HG03571 (cell line): ENCODE data around the gene STYXL2.

Source experiments
- ATAC-seq: cut with Tn5 transposase; IDR thresholded peaks from one replicate; pipeline ENCODE4 v1.9.1; 2021; ENCODE audit not compliant: unreplicated experiment

STYXL2 gene

DNA sequence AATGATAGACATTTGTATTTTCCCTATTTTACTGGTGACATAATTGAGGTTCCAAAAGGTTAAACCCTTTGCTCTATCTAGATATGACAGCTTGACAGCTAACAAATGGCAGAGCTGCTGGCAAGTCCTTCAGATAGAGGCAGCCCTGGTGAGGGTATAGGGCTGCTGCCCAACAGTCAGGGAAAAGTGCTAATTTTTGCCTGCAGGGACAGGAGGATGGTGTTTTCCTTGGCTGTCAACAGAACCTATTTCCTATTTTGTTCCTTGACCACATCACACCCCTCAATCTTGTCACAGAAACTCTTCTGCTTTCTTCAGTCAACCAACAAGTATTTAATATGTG, 16.0 kb upstream of the STYXL2 start:
- ATAC-seq, result no peak

DNA sequence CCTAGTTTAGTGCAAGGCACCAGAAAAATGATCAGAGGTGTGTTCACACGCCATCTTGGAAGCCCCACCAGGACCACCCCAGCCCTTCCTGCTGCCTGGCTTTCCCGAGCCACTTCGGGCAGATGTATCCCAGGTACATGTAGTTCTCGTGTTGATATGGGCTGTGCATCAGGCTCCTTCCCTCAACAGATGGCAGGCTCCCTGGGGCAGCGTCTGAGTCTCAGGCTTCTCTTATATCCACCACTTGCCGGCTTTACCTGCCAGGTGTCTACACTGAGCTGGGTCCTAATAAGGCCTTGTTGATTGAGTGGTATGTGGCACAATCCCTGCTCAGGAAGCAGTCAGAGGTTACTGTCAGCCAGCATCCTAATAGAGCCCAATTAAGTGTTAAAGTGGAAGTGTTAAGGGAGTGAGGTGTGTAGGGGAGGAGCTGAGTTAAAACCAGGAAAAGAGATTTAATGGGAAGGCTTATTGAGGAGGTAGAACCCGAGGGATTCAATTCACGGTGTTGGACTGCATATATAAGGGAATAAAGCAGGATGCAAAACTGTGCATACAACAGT, 12.2 kb upstream of the STYXL2 start:
- no peak for ATAC-seq

- no peak for ATAC-seq
Measured at GRCh38 chr1:167082511-167083027, 11.3 kb upstream of the STYXL2 start.

GRCh38 chr1:167083066-167083665, 10.7 kb upstream of the STYXL2 start:
- ATAC-seq, result no peak

DNA sequence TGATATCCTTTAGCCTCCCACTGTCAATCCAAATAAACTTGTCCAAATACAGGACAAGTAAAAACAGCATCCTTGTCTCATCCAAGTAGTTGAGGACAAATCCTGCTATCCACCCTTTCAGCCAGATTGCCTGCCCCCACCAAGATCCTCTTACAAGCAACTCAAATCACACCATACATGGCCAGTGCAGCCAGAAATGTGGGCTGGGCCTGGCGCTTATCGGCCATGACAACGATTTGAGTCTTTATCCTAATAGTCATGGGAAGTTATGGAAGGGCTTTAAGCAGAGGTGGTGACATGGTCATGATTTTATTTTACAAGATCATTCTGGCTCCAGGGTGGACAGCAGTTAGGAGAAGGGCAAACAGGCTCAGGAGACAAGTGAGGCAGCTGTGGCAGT, 10.0 kb upstream of the STYXL2 start:
- no peak for ATAC-seq

DNA sequence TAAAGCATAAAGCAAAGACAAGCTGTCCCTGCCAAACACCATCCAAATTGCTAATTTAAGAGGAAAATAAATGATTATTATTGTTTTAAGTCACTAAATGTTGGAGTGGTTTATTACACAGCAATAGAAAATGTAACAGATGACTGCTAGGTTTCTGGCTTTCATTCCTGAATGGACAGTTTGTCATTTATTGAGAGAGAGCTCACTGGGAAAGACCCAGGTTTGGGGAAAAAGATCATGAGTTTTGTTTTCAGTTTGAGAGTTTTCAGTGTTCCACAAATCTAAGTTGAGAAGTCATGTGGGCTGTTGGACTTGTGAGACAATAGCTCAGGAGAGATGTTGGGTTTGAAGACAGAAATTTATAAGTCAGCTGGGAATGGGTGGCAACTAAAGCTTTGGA, 9.1 kb upstream of the STYXL2 start:
- ATAC-seq, result no peak

- ATAC-seq, result no peak
Measured at GRCh38 chr1:167086033-167086432, 7.8 kb upstream of the STYXL2 start.

GRCh38 chr1:167086768-167087167, 7.1 kb upstream of the STYXL2 start:
- no peak for ATAC-seq

DNA sequence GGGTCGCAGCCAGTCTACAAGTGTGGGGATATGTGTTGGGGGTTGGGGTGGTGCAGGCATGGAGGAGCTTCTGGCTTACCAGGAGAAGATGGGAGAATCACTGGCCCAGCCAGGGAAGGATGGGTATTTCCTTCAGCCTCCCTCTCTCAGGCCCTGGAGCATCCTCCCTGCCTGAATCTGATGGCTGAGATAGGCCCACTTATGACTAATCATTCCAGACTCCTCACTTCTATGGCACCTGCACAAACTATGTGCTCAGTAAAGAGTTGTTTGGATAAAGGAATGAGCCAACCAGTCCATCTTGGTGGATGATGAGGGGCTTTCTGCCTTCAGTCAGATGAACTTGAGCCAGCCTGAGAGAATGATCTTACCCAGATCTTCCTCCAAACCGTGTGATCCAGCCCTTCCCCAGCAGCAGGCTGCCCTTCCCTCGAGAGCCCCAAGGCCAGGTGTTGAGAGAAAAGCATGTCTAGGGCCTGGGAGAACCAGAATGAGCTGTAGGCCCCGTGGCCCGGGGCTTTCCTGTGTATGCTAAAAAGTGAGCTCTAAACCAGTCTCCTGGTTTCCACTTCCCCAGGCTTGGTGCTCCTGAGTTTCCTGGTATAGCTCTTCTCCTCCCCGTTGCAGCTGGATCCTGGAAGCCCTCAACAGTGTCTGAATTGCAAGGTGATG, 5.0 kb upstream of the STYXL2 start:
- no peak for ATAC-seq

DNA sequence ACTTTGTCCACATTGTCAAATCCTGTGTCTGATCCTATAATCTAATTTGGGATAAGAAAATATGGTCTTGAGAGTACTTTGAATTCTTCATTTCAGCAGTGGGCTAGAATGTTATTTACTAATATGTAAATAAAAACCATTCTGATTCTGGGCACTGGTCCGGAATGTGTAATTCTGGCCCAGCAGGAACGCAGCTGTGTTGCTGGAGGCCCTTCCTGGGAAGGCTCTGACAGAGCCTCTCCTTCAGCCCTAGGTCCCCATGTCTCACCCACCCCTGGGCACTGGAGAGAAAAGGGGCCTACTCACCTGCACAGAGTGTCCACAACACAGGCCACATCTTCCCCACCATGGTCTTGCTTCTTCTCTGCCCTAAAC, 3.9 kb upstream of the STYXL2 start:
- no peak for ATAC-seq

GRCh38 chr1:167090314-167090942, 3.4 kb upstream of the STYXL2 start, which contains the start of gene GPA33:
Gene GPA33 (minus strand): TSS chr1:167090377. CDS start chr1:167090287, 90 bp downstream.
- no peak for ATAC-seq

GRCh38 chr1:167092653-167093052, 1.2 kb upstream of the STYXL2 start:
- ATAC-seq, result no peak

GRCh38 chr1:167094690-167095089, 815 bp downstream of the STYXL2 start:
- ATAC-seq, result no peak

GRCh38 chr1:167095368-167095767, 1.5 kb downstream of the STYXL2 start:
- ATAC-seq, result no peak

DNA sequence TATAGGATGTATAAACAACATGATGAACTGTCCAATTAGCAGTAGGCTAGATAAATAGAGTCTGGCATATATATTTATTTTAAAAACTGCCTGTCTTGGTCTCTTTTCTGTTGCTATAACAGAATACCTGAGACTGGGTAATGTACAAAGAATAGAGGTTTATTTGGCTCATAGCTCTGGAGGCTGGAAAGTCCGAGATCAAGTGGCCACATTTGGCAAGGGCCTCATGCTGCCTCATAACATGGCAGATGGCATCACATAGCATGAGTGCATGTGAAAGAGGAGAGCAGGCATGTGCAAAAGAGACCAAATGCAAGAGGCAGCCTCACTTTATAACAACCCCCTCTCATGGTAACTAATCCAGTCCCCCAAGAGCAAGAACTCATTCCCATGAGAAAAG, 6.0 kb downstream of the STYXL2 start:
- ATAC-seq, result no peak

DNA sequence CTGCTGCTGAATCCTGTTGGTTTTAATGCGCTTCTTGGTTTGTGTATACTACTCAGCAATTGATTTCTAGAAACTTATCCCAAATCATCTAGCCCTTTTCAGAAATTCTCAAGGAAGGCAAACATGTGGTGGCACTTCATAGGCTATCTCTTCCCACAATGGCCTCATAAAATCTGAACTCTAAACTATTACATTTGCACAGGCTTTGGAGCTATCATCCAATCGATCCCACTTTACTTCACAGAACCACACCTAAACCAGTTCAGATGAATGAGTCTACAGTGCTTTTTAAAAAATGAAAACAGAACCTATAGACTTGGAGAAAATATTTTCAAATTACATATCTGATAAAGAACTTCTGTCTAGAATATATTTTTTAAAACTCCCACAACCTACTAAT, 6.9 kb downstream of the STYXL2 start:
- ATAC-seq, result no peak

DNA sequence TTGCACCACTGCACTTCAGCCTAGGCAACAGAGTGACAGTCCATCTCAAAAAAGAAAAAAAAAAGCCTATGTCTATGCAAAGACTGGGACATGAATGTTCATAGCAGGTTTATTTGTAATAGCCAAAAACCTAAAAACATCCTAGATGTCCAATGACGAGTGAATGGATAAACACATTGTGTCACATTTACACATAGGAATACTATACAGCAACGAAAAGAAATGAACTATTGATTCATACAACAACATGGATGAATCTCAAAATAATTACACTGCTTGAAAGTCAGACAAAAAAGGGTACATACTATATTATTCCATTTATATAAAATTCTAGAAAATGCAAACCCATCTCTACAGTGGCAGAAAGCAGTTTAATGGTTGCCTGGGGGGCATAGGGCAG, 7.9 kb downstream of the STYXL2 start:
- ATAC-seq, result no peak

DNA sequence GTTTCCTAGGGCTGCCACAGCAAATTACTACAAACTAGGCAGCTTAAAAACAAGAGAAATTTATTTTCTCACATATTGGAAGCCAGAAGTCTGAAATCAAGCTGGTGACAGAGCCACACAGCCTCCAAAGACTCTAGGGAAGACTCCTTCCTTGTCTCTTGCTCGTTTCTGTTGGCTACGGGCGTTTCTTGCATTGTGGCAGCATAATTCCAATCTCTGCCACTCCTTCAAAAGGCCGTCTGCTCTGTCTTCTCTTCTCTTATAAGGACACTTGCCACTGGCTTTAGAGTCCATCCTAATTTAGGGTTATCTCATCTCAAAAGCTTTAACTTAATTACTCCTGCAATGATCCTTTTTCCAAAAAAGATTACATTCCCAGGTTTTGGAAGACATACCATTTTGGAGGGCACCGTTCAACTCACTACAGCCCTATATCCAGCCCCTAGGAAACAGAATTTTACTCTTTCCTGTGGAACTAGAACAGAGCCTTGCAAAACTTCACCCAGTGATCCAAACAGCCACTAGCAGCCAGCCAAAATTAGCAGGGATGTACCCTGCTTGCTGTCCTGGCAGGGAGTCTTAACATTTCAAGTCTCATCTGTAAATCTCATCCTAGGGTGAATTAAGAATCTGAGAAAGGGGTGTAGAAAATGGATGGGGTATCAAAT, 9.2 kb downstream of the STYXL2 start:
- ATAC-seq, result no peak

DNA sequence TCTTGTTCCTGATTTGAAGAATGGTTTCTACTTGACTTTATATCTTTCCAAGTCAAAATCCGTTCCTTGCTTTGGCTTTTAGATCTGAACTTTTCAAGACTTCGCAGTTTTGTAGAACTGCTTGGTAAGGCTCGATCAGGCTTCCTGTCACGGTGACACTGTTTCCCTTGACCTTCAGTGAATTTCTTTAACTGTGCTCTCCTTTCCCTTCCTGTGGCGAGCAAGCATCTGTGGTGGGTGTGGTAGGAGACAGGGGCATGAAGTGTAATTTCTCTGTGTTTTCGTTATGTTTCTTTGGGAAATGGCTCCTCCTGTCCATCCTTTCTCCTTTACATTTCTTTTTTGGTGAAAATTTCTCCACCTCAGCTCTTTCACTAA, 10.4 kb downstream of the STYXL2 start:
- no peak for ATAC-seq

DNA sequence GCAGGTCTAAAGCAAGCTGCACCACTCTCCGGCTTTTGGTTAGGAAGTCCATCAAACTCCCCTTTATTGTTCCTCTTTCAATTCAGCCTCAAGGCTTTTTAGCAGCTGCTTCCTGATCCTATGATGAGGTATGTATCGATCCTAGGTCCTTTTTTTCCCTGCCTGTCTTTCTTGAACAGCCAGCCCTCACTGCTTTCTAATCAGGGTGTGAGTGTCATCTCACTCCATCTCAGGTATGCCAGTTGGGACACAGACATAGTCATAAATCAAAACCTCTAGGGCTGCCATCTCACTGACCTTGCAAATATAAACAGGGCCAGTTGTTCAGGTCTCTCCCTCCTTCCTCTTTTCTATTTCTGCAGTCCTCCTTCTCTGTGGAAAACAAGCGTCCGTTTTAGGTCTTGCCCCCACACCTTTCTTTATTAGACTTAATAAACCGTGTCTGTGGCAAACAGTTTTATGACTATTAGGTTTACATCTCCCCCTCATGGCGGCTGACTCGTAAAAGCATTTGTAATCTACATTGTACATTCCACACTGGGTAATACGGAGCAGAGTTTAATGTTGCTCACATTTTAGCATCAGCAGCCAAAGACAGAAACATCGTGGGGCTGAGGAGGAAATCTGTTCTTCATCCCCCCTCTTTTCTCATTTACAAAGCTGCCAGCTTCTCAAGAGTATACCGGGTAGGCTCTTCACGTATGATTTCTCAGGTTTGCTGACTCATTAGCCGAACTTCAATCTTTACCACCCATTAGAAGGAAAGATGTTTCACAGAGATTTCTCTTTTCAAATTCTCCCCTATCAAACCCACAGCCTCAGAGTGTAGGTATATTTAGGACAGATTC, 11.6 kb downstream of the STYXL2 start:
- no peak for ATAC-seq

DNA sequence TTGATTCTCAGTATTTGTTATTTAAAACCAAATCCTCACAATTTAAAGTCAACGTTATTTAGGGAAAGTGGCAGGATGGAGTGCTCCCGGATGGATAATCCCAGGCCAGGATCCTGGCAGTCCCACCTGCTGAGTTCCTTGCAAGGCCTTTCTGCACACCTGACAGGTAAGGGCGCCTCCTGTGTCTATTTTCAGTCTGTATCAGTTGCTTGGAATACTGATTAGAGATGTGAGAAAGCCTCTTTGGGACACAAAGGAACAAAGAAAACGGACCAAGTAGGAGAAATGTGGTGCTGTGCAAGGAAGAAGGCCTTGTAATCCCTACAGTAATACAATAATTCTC, 12.2 kb downstream of the STYXL2 start:
- ATAC-seq, result no peak
